Neuronal stem cell (in vitro differentiated cells): ENCODE data around the gene SPAG16.

Experiments used
- DNase-seq: peaks from one replicate; pipeline ENCODE4 v3.0.0-alpha.2; 2013; ENCODE audit warnings: low spot score
- H2AFZ ChIP-seq: one replicate; pipeline ENCODE4 v1.6.1; 2013; ENCODE audit warnings: mild to moderate bottlenecking, low read length, inconsistent platforms
- H2AK5ac ChIP-seq: 2 replicates; pipeline ENCODE4 v1.6.1; 2013; ENCODE audit warnings: low read depth, mild to moderate bottlenecking, inconsistent platforms, low read length, moderate library complexity, mixed read lengths
- H2BK120ac ChIP-seq: 2 replicates; pipeline ENCODE4 v1.6.1; 2013; ENCODE audit warnings: low read depth, mild to moderate bottlenecking, inconsistent platforms, low read length, moderate library complexity, mixed read lengths
- H2BK12ac ChIP-seq: one replicate; pipeline ENCODE4 v1.6.1; 2013; ENCODE audit warnings: low read length, inconsistent platforms
- H2BK15ac ChIP-seq: 2 replicates; pipeline ENCODE4 v1.6.1; 2013; ENCODE audit warnings: mild to moderate bottlenecking, low read length, inconsistent platforms, mixed read lengths
- H2BK5ac ChIP-seq: one replicate; pipeline ENCODE4 v1.6.1; 2013; ENCODE audit warnings: inconsistent platforms, mild to moderate bottlenecking, low read length, moderate library complexity
- H3K14ac ChIP-seq: one replicate; pipeline ENCODE4 v1.6.1; 2013; ENCODE audit warnings: low read length, inconsistent platforms
- H3K18ac ChIP-seq: 2 replicates; pipeline ENCODE4 v1.6.1; 2013; ENCODE audit warnings: low read length, inconsistent platforms
- H3K23ac ChIP-seq: 2 replicates; pipeline ENCODE4 v1.6.1; 2013; ENCODE audit warnings: low read depth, mild to moderate bottlenecking, mixed read lengths, low read length, inconsistent platforms; ENCODE audit not compliant: poor library complexity
- H3K27ac ChIP-seq: replicated peaks from 3 replicates; pipeline ENCODE4 v1.5.1; 2013; ENCODE audit warnings: low read length, inconsistent platforms
- H3K27me3 ChIP-seq, 3 experiments: 2 replicates each; pipeline ENCODE4 v1.6.1; 2013; ENCODE audit warnings: low read length in 3 of 3, mild to moderate bottlenecking in 2 of 3, inconsistent platforms in 1 of 3, low read depth in 1 of 3, mixed read lengths in 1 of 3, moderate library complexity in 1 of 3; ENCODE audit not compliant: control insufficient read depth in 3 of 3, insufficient read depth in 3 of 3
- H3K36me3 ChIP-seq, 2 donors: replicated peaks in 1 of 2; 2 replicates each; pipeline ENCODE4 v1.6.1; 2013; ENCODE audit warnings: low read length in 2 of 2; ENCODE audit not compliant: control insufficient read depth in 2 of 2, insufficient read depth in 2 of 2
- H3K4ac ChIP-seq: 2 replicates; pipeline ENCODE4 v1.6.1; 2013; ENCODE audit warnings: inconsistent platforms, mild to moderate bottlenecking, low read length, moderate library complexity
- H3K4me1 ChIP-seq, 2 donors: 1 replicate in 1 of 2; 2 replicates in 1 of 2; pipeline ENCODE4 v1.6.1; 2013; ENCODE audit warnings: low read length in 2 of 2, low read depth in 1 of 2; ENCODE audit not compliant: control insufficient read depth in 2 of 2, insufficient read depth in 1 of 2
- H3K4me2 ChIP-seq: one replicate; pipeline ENCODE4 v1.6.1; 2013; ENCODE audit warnings: mild to moderate bottlenecking, low read length, inconsistent platforms; ENCODE audit not compliant: insufficient read depth, poor library complexity, severe bottlenecking
- H3K4me3 ChIP-seq, 2 donors: 2 replicates each; pipeline ENCODE4 v1.5.1; 2013; ENCODE audit warnings: low read length in 2 of 2, mild to moderate bottlenecking in 2 of 2, inconsistent platforms in 1 of 2, moderate library complexity in 1 of 2
- H3K79me1 ChIP-seq: one replicate; pipeline ENCODE4 v1.6.1; 2013; ENCODE audit warnings: low read depth, mild to moderate bottlenecking, inconsistent platforms, low read length, moderate library complexity
- H3K9ac ChIP-seq: one replicate; pipeline ENCODE4 v1.6.1; 2013; ENCODE audit warnings: mild to moderate bottlenecking, low read depth, low read length, inconsistent platforms; ENCODE audit not compliant: poor library complexity
- H3K9me3 ChIP-seq, 2 donors: replicated peaks in 1 of 2; 2 replicates each; pipeline versions ENCODE3 to v1.6.1; 2013; ENCODE audit warnings: low read length in 2 of 2, mild to moderate bottlenecking in 2 of 2, inconsistent platforms in 1 of 2, low read depth in 1 of 2, mixed read lengths in 1 of 2, moderate library complexity in 1 of 2; ENCODE audit not compliant: control insufficient read depth in 2 of 2, insufficient read depth in 1 of 2
- H4K8ac ChIP-seq: one replicate; pipeline ENCODE4 v1.6.1; 2013; ENCODE audit warnings: low read depth, mild to moderate bottlenecking, inconsistent platforms, low read length, moderate library complexity
- H4K91ac ChIP-seq: one replicate; pipeline ENCODE4 v1.6.1; 2013; ENCODE audit warnings: low read length, low read depth, mild to moderate bottlenecking, inconsistent platforms; ENCODE audit not compliant: poor library complexity
- WGBS, 2 donors: extraction: QIAGEN DNeasy Blood & Tissue Kit; methylation state at CpG; one replicate each; pipeline ENCODE4 v1.1.7; 2013; ENCODE audit warnings: missing lambda C conversion rate in 2 of 2, mixed read lengths in 1 of 2; ENCODE audit not compliant: insufficient read length in 2 of 2, insufficient replicate concordance in 1 of 2; ENCODE audit errors: extremely low coverage in 2 of 2; 5-methylcytosine and 5-hydroxymethylcytosine counted together

SPAG16 gene

DNA sequence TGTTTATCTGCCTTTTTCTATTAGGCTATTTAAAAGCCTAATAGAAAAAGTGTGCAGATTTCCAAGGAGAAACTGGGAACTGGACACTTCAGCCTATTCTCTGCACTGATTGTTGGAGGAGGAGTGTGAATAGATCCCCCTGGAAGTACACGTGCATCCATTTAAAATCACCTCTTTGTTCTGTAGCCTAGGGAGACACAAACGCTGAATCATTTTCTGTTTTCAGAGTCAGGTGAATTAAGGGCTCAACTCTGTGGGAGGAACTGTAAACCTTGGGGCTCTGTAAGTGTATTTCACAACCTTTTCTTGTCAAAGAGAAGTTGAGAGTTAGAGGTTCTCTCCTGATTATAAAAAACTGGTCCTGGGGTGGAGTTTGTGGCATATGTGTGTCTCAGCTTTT is 159.7 kb downstream of the SPAG16 start:
- H2BK120ac ChIP-seq, result no peak overlapping the region
- H3K27ac ChIP-seq, result no peak overlapping the region
- DNase-seq, result no peak

DNA sequence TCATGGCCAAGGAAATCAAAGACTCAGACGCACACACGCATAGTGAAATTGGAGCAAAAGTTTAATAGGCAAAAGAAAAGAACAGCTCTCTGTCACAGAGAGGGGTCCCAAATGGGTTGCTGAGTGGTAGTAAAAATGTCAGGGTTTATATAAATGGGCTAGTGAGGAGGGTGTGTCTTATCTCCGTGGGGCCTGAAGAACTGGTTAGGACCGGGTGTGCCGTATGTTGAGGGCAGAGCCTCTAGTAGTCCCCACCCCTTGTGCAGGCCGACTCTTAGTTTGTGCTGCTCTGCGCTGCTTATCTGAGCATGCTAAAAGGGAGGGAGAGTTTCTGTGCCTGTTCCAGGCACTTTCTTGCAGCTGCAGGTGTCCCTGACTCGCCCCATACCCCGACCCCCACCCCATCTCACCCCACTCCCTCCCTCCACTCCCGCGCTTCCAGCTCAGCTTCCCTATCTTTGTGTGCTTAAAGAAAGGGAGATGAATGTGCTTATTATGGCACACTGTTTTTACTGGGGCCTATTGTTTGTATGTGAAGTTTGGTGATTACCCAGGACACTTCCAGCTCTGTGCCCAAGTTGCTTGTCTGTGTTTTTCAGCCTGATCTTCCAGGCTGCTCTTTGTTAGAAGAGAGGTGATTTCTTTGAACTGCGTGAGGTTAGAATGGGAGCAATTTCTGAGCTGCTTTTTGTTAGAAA is 167.4 kb downstream of the SPAG16 start:
- peak overlapping the region; percentile 78 for H3K27ac ChIP-seq
- no peak overlapping the region for H3K4ac ChIP-seq
- H3K36me3 ChIP-seq, result no peaks in the 10 kb centered on the region
- peaks cover 2 to 7% of the 10 kb centered on the region in 2 donors for H3K4me1 ChIP-seq
- no peak overlapping the region for H2BK15ac ChIP-seq
- H4K91ac ChIP-seq, result no peak overlapping the region
- H2BK120ac ChIP-seq, result no peak overlapping the region
- H2AFZ ChIP-seq, result peak overlapping the region; percentile 85
- DNase-seq, result peak; percentile 38
- no peak overlapping the region for H2BK12ac ChIP-seq
- no peak overlapping the region for H2BK5ac ChIP-seq
- H3K18ac ChIP-seq, result no peak overlapping the region
- no CpG with 5 or more reads among the region's 12 CpGs for WGBS, 2 donors
- H2AK5ac ChIP-seq, result no peak overlapping the region
- no peaks in the 10 kb centered on the region for H3K79me1 ChIP-seq
- no peak overlapping the region for H3K14ac ChIP-seq
- no peaks in the 10 kb centered on the region for H3K27me3 ChIP-seq
- no peak overlapping the region for H3K4me2 ChIP-seq
- H4K8ac ChIP-seq, result no peak overlapping the region
- H3K4me3 ChIP-seq, result no peak overlapping the region
- H3K9ac ChIP-seq, result no peak overlapping the region
- H3K9me3 ChIP-seq, result no peaks in the 10 kb centered on the region
- no peak overlapping the region for H3K23ac ChIP-seq

More for the DNA sequence above, 159.7 kb downstream of the SPAG16 start:
- peak overlapping the region; percentile 21 for H2AFZ ChIP-seq
- H3K9ac ChIP-seq, result no peak overlapping the region
- H3K27me3 ChIP-seq, result no peaks in the 10 kb centered on the region
- no peak overlapping the region for H3K4me3 ChIP-seq
- WGBS, 2 donors, result no CpG with 5 or more reads among the region's 2 CpGs
- H3K18ac ChIP-seq, result no peak overlapping the region
- no peak overlapping the region for H2AK5ac ChIP-seq
- no peaks in the 10 kb centered on the region for H3K79me1 ChIP-seq
- no peaks in the 10 kb centered on the region for H3K36me3 ChIP-seq
- H4K91ac ChIP-seq, result no peak overlapping the region
- H3K4me2 ChIP-seq, result no peak overlapping the region
- no peak overlapping the region for H3K4ac ChIP-seq
- H3K23ac ChIP-seq, result no peak overlapping the region
- H2BK12ac ChIP-seq, result no peak overlapping the region
- H2BK5ac ChIP-seq, result no peak overlapping the region
- no peaks in the 10 kb centered on the region for H3K4me1 ChIP-seq
- H4K8ac ChIP-seq, result no peak overlapping the region
- H3K14ac ChIP-seq, result no peak overlapping the region
- H3K9me3 ChIP-seq, result no peaks in the 10 kb centered on the region
- H2BK15ac ChIP-seq, result no peak overlapping the region

DNA sequence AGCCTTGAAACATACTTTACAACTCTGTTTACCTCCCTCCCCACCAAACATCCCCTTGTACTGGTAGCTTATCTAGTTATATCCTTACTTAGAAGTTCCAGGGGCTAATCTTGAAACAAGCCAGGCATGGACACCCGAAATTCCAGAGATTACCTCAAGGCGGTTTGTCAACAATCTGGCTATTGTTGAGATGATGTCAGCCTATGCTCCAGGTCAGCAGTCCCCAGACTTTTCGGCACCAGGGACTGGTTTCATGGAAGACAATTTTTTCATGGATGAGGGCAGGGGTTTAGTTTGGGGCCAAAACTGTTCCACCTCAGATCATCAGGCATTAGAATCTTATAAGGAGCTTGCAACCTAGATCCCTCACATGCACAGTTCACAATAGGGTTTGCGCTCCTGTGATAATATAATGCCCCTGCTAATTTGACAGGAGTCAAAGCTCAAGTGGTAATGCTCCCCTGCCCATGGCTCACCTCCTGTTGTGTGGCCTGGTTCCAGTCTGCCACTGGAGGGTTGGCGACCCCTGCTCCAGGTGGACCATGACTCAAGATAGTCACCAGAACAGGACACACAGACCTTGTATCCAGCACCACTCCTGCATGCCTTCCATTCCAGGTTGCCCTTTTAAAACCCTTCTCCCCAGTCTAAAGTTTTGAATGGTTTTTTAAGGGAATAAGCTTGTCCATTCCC is 171.2 kb downstream of the SPAG16 start:
- WGBS, 2 donors, result no CpG with 5 or more reads among the region's 5 CpGs
- no peak overlapping the region for H2BK12ac ChIP-seq
- H2BK5ac ChIP-seq, result no peak overlapping the region
- no peak for DNase-seq
- H3K4me2 ChIP-seq, result no peak overlapping the region
- H2AK5ac ChIP-seq, result no peak overlapping the region
- no peak overlapping the region for H4K91ac ChIP-seq
- no peak overlapping the region for H3K4me3 ChIP-seq
- no peak overlapping the region for H3K23ac ChIP-seq
- H3K79me1 ChIP-seq, result no peaks in the 10 kb centered on the region
- H3K4ac ChIP-seq, result no peak overlapping the region
- no peak overlapping the region for H3K27ac ChIP-seq
- H3K36me3 ChIP-seq, result no peaks in the 10 kb centered on the region
- no peak overlapping the region for H2BK15ac ChIP-seq
- H3K18ac ChIP-seq, result no peak overlapping the region
- peaks cover 2 to 7% of the 10 kb centered on the region in 2 donors for H3K4me1 ChIP-seq
- no peaks in the 10 kb centered on the region for H3K27me3 ChIP-seq
- no peak overlapping the region for H3K9ac ChIP-seq
- peak overlapping the region; percentile 48 for H4K8ac ChIP-seq
- H2BK120ac ChIP-seq, result no peak overlapping the region
- H2AFZ ChIP-seq, result no peak overlapping the region
- H3K9me3 ChIP-seq, result no peaks in the 10 kb centered on the region
- H3K14ac ChIP-seq, result no peak overlapping the region

DNA sequence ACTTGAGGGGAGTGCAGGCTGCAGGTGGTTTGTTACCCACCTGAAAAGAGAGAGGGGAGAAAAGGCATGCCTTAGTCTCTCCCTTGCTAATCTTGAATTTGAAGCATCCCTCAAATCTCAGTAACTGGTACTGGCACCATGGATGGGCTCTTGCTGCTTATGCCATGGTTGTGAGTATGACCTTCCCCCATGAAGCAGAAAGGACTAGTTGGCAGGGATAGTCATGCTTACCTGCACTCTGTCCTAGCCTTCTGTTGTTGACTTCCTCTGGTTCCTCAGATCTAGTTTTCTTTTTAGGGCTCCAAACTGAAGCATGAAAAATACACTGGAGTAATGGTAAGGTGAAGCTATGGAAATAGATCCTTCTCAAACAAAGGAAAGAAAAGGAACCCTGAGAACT is 191.2 kb downstream of the SPAG16 start:
- H3K27ac ChIP-seq, result no peak overlapping the region
- H3K36me3 ChIP-seq, result no peaks in the 10 kb centered on the region
- H3K18ac ChIP-seq, result no peak overlapping the region
- no peak overlapping the region for H3K4ac ChIP-seq
- H3K79me1 ChIP-seq, result no peaks in the 10 kb centered on the region
- peaks cover 5 to 10% of the 10 kb centered on the region in 2 donors for H3K9me3 ChIP-seq
- no peak overlapping the region for H4K8ac ChIP-seq
- H3K4me2 ChIP-seq, result no peak overlapping the region
- H3K14ac ChIP-seq, result no peak overlapping the region
- no peak overlapping the region for H4K91ac ChIP-seq
- H2BK15ac ChIP-seq, result no peak overlapping the region
- H3K27me3 ChIP-seq, result no peaks in the 10 kb centered on the region
- no peak overlapping the region for H2BK120ac ChIP-seq
- no peak for DNase-seq
- no peak overlapping the region for H3K9ac ChIP-seq
- no peak overlapping the region for H2BK5ac ChIP-seq
- H3K4me1 ChIP-seq, result no peaks in the 10 kb centered on the region
- no peak overlapping the region for H2AK5ac ChIP-seq
- no peak overlapping the region for H2AFZ ChIP-seq
- no peak overlapping the region for H3K23ac ChIP-seq
- H2BK12ac ChIP-seq, result no peak overlapping the region
- no peak overlapping the region for H3K4me3 ChIP-seq
